ENCODE data around the gene DCAF8.

- TF ChIP-seq CTCF (IDR thresholded peaks at IDR 0.05; ENCODE audit: insufficient read depth, low read depth, low read length) (no peak), EZH2 (IDR thresholded peaks at IDR 0.05; ENCODE audit: insufficient read depth, low read length) (no peak)
Observed at GRCh38 chr1:160236806-160237205, 25.5 kb downstream of the DCAF8 start.

All from astrocyte (in vitro differentiated cells and primary cell).